Activated naive CD4-positive, alpha-beta T cell treated with anti-CD3 and anti-CD28 coated beads, Interleukin-2, amount 50 U/mL, for 16 hours (primary cell): ENCODE data around the gene RPUSD4.

ENCODE experiments used
- DNase-seq: peaks from one replicate; pipeline ENCODE4 v3.0.0-alpha.2; 2020

The RPUSD4 gene

DNA sequence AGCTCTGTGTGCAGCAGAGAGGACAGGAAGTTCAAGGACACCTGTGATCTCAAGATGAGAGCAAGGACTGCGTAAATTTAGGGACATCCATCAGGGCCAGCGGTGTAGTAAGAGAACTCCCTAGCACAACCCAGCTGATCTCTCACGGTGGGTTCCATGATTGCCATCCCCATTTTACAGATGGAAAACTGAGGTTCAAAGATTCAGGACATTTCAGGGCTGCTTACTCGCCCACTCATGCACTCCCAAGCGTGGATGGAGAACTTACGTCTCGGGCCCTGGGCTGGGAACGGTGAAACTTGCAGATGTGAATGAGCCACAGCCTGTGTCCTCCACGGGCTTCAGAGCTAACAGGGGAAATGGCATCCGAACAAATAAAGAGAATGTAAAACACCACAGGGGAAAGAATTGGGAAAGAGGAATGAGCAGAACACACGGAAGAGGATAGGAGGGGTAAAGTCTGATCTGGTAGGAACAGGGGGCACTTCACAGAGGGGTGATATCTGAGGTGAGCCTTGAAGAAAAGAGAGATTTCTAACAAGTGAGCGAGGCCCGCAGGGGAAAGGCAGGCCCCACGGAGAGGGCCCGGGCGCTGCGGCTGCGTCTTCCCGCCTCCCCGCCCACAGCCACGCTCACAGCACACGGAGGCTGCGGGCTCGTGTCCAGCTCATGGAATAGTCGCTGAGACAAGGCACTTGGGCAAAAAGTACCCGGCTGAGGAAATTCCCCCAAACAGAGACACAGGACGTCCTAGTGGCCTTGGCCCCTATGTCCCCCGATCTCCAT lies 55.9 kb downstream of the RPUSD4 start:
- no peak for DNase-seq

DNA sequence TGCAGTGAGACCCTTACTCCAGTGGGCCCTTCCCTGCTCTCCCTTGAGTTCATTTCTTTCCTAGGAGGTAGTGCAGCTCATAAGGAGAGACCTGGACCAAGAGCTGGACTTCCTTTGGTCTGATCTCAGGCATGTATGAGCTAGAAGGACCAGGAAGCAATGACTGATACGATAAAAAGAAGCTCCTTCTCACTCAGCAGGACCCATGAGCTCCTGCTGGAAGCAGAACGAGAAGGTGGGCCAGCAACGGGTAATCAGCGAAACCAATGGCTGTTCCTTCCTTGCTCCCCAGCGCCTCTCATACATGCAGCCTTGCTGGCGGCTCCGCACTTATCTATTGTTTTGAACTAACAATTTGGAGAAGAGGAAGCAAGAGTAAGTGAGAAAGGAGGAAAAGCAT lies 56.8 kb downstream of the RPUSD4 start:
- no peak for DNase-seq

DNA sequence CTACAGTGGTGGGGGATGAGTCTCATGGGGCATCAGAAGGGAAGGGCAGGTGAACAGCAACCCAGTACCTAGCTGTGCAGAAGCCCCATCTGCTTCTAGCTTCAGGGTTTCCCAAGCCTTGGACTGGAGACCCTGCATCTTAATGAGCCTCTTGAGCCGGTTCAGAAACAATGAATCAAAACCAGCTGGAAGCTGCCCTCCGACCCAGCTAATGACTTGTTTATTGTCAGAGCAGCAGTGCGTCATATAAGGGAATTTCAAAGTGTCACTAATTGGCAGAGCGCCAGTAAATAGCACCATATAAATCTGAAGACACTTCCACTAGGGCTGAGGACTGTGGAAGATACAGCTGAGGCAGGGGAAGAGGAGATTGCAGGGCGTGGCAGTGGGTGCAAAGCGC lies 57.5 kb downstream of the RPUSD4 start:
- no peak for DNase-seq

DNA sequence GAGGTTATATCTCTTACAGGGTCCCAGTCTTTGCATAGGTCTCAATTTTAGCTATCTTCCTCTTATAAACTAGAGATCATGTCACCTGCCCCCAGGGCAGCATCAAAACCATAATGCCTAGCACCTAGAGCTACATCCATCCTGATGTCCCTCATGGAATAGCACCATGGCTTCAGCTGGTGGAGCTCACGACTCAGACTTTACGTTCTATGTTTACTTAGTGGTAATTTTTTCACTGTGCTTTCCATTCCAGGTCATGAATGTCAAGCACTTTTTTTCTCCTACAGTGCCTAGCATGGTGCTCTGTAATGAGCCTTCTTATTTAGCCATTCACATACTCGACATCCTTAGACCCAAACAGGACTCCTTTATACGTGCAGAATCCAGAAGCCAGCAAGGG lies 58.4 kb downstream of the RPUSD4 start:
- DNase-seq: no peak

DNA sequence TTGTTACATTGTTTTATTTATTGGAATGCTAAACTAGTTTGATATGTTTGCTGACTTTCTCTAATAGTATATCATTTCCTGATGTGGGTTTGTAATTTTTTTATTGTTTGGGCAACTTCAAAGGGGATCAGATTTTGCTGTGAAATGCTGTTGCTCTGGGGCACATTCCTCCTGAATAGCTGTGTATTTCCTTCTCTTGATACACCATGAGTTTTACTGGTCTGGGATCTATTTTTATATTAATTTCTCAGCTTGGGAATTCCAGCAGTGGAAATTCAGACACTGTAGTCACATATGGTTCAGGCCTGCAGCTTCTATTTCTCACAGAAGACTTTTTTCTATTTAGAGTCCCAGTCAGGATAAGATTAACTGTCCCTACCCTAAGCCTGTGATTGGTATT lies 58.9 kb downstream of the RPUSD4 start:
- no peak for DNase-seq

DNA sequence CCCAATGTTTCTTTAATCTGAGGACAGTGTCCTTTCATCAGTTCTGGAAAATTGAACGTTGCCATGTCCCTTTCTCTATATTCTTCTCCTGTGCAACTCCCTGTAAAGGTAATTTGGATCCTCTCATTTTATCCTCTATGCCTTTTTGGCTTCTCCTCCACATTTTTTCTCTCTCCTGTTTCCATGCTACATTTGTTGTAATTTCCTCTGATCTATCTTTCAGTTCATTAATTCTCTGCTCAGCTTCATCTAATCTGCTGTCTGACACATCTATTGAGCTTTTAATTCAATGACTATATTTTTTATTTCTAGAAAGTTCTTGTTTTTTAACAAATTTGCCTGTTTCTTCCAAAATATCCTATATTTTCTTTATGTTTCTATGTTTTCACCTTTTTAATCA lies 59.3 kb downstream of the RPUSD4 start:
- DNase-seq: no peak
